GM23338 (cell line): ENCODE results near the gene CELF2. TPM values are rescaled to one million over a fixed set of nuclear protein-coding genes. Genes with fewer than 3 reads are reported as not detected.

ENCODE experiments used
- ATAC-seq: fragments of 200-7000 bp; cut with Tn5 transposase; 3 replicates; pipeline ENCODE4 v1.9.1; 2020
- DNase-seq: peaks from one replicate; pipeline ENCODE4 v3.0.0-alpha.2; 2015; ENCODE audit warnings: low spot score
- H2AFZ ChIP-seq: fragments of 200-600 bp; sonication (generic); 2 replicates; pipeline ENCODE4 v1.8.0; 2016; ENCODE audit warnings: antibody characterized with exemption, mild to moderate bottlenecking, moderate library complexity
- H3F3A ChIP-seq: fragments of 200-600 bp; sonication (generic); replicated peaks from 2 replicates; pipeline ENCODE4 v1.8.0; 2017; ENCODE audit warnings: antibody characterized with exemption, mixed run types, low read depth
- H3K27ac ChIP-seq: fragments of 200-600 bp; sonication (generic); 2 replicates; pipeline ENCODE4 v1.6.1; 2016; ENCODE audit warnings: low read depth
- H3K27me3 ChIP-seq: fragments of 200-600 bp; sonication (generic); 2 replicates; pipeline ENCODE4 v1.8.0; 2016; ENCODE audit warnings: mild to moderate bottlenecking, mixed run types, moderate library complexity; ENCODE audit not compliant: insufficient read depth
- H3K36me3 ChIP-seq: fragments of 200-600 bp; sonication (generic); 2 replicates; pipeline ENCODE4 v1.8.0; 2016; ENCODE audit warnings: mild to moderate bottlenecking; ENCODE audit not compliant: insufficient read depth
- H3K4me1 ChIP-seq: fragments of 200-600 bp; sonication (generic); 2 replicates; pipeline ENCODE4 v1.8.0; 2016; ENCODE audit warnings: mild to moderate bottlenecking, moderate library complexity; ENCODE audit not compliant: insufficient read depth
- H3K4me2 ChIP-seq: fragments of 200-600 bp; sonication (generic); 2 replicates; pipeline ENCODE4 v1.7.1; 2017; ENCODE audit warnings: mixed run types
- H3K4me3 ChIP-seq: fragments of 200-600 bp; sonication (generic); 2 replicates; pipeline ENCODE4 v1.6.1; 2016; ENCODE audit warnings: mixed run types
- H3K79me2 ChIP-seq: fragments of 200-600 bp; sonication (generic); replicated peaks from 2 replicates; pipeline ENCODE4 v1.8.0; 2017; ENCODE audit warnings: mild to moderate bottlenecking; ENCODE audit not compliant: insufficient read depth
- H3K9me2 ChIP-seq: fragments of 200-600 bp; sonication (generic); 2 replicates; pipeline ENCODE4 v1.8.0; 2017; ENCODE audit not compliant: insufficient read depth
- H4K20me1 ChIP-seq: fragments of 200-600 bp; sonication (generic); replicated peaks from 2 replicates; pipeline ENCODE4 v1.8.0; 2017; ENCODE audit warnings: mild to moderate bottlenecking; ENCODE audit not compliant: insufficient read depth
- H3K27ac Mint-ChIP-seq: 2 replicates; pipeline ENCODE4 v1.8.0; 2020; ENCODE audit warnings: inconsistent platforms, mild to moderate bottlenecking, moderate library complexity, mixed read lengths
- H3K27me3 Mint-ChIP-seq: 3 replicates; pipeline ENCODE4 v1.8.0; 2022; ENCODE audit warnings: low read depth, mild to moderate bottlenecking, moderate library complexity, mixed read lengths, inconsistent platforms; ENCODE audit not compliant: insufficient read depth, poor library complexity
- H3K36me3 Mint-ChIP-seq: 3 replicates; pipeline ENCODE4 v1.8.0; 2021; ENCODE audit warnings: low read depth, mild to moderate bottlenecking, inconsistent platforms, moderate library complexity, mixed read lengths
- H3K4me1 Mint-ChIP-seq: 3 replicates; pipeline ENCODE4 v1.8.0; 2020; ENCODE audit warnings: mild to moderate bottlenecking, inconsistent platforms, mixed read lengths
- H3K4me3 Mint-ChIP-seq: 3 replicates; pipeline ENCODE4 v1.8.0; 2021; ENCODE audit warnings: moderate library complexity, mild to moderate bottlenecking, inconsistent platforms, mixed read lengths
- H3K9me3 Mint-ChIP-seq: 3 replicates; pipeline ENCODE4 v1.8.0; 2020; ENCODE audit warnings: moderate library complexity, mild to moderate bottlenecking, inconsistent platforms, mixed read lengths
- CTCF ChIP-seq, 2 experiments: fragments of 200-600 bp in 1 of 2; sonication (generic) in 1 of 2; conservative IDR thresholded peaks; 2 replicates each; pipeline versions ENCODE4 v1.5.1 to v1.6.1; 2016 to 2017; ENCODE audit warnings: antibody characterized with exemption in 2 of 2, low read depth in 2 of 2, mild to moderate bottlenecking in 2 of 2, moderate library complexity in 1 of 2
- EZH2phosphoT487 ChIP-seq: fragments of 200-600 bp; sonication (generic); IDR thresholded peaks from one replicate; pipeline ENCODE4 v1.8.1; 2018; ENCODE audit warnings: antibody characterized with exemption; ENCODE audit not compliant: unreplicated experiment
- POLR2AphosphoS5 ChIP-seq: IDR thresholded peaks from 2 replicates; pipeline ENCODE4 v1.6.1; 2016; ENCODE audit warnings: antibody characterized with exemption, low read depth
- STAT1 ChIP-seq: IDR thresholded peaks from one replicate; pipeline ENCODE4 v1.6.1; 2016; ENCODE audit warnings: antibody characterized with exemption; ENCODE audit not compliant: unreplicated experiment
- ZNF331 ChIP-seq: fragments of 250-450 bp; sonication (Bioruptor Pico); IDR thresholded peaks from 2 replicates; pipeline ENCODE4 v1.5.0; 2020; ENCODE audit warnings: low read depth, mild to moderate bottlenecking, moderate library complexity
- ZNF462 ChIP-seq: fragments of 250-450 bp; sonication (Bioruptor Pico); IDR thresholded peaks from 2 replicates; pipeline ENCODE4 v1.5.0; 2020; ENCODE audit warnings: mild to moderate bottlenecking, moderate library complexity
- polyA plus RNA-seq: library from polyadenylated mRNA; unstranded; fragments of >200 nt; fragmentation: Nextera tagmentation; extraction: Ambion mirVana; gene quantifications from 2 replicates; pipeline ENCODE4 v1.2.1, GENCODE V29; 2016
- total RNA-seq: library from RNA; depleted of rRNA; stranded (reverse); fragments of >200 nt; shearing (Covaris generic); gene quantifications from 2 replicates; pipeline ENCODE4 v1.2.3, GENCODE V29; 2014

CELF2 gene
- total and polyA plus RNA-seq, 2 experiments from 2014 or later: 18.1 to 22.5 TPM

- TF ChIP-seq ZNF462 (CRISPR knock-in tag): no peak
- no peak for TF ChIP-seq CTCF (conservative IDR thresholded peaks at IDR 0.05; ENCODE audit: low read depth in 2 of 2)
- no peak for TF ChIP-seq STAT1
These were observed 284.0 kb downstream of the CELF2 start (continued) for GRCh38 chr10:11301571-11302111.

GRCh38 chr10:11302181-11302580 lies 284.5 kb downstream of the CELF2 start:
- no peak for DNase-seq
- no peaks in the 10 kb centered on the region for H3K79me2 ChIP-seq
- no peaks in the 10 kb centered on the region; the same call in 1 of the 2 replicates for H4K20me1 ChIP-seq
- H3K4me3 ChIP-seq: no peak overlapping the region
- H3F3A ChIP-seq: no peaks in the 10 kb centered on the region
- H3K27ac ChIP-seq: no peak overlapping the region
- H3K36me3 ChIP-seq: no peaks in the 10 kb centered on the region
- no peaks in the 10 kb centered on the region for H3K9me2 ChIP-seq
- peaks cover 25% of the 10 kb centered on the region; the same call in 2 of the 3 replicates for H3K36me3 Mint-ChIP-seq
- ATAC-seq: no peak
- H2AFZ ChIP-seq: no peak overlapping the region
- no peak overlapping the region for H3K4me3 Mint-ChIP-seq
- 0 out of 3 replicates have a peak, but pooled peaks cover 2% of the 10 kb centered on the region for H3K4me1 Mint-ChIP-seq
- no peaks in the 10 kb centered on the region for H3K9me3 Mint-ChIP-seq
- H3K27me3 Mint-ChIP-seq: no peaks in the 10 kb centered on the region
- no peak overlapping the region for H3K27ac Mint-ChIP-seq
- no peaks in the 10 kb centered on the region for H3K27me3 ChIP-seq
- H3K4me2 ChIP-seq: no peak overlapping the region
- no peaks in the 10 kb centered on the region for H3K4me1 ChIP-seq
- TF ChIP-seq ZNF331 (CRISPR knock-in tag): no peak
- no peak for TF ChIP-seq EZH2phosphoT487
- no peak for TF ChIP-seq ZNF462 (CRISPR knock-in tag)
- no peak for TF ChIP-seq POLR2AphosphoS5
